NCI-H128 (cell line): ENCODE data around the gene EARS2.
"Not testable (repeated sequence)": the region's sequence is repeated elsewhere in the genome, so short reads cannot be mapped to it uniquely, and the experiment has no call there.

Experiments
- DNase-seq: peaks from one replicate; lab custom pipeline; 2025; ENCODE audit not compliant: unreplicated experiment; lab: John Stamatoyannopoulos, UW

Gene EARS2

GRCh38 chr16:23556881-23557778 is at the start of gene EARS2, which contains the start of gene UBFD1:
TSS of gene EARS2 (minus strand) at chr16:23557350. CDS start at chr16:23557343, 7 bp downstream.
TSS of gene UBFD1 (plus strand) at chr16:23557727. CDS start at chr16:23557743, 16 bp downstream.
- peak; percentile 84 for DNase-seq

GRCh38 chr16:23597003-23597756 is 40.0 kb upstream of the EARS2 start:
- no peak for DNase-seq

GRCh38 chr16:23595951-23596720 is 39.0 kb upstream of the EARS2 start, which contains the start of gene NDUFAB1:
TSS of gene NDUFAB1 (minus strand) at chr16:23596316. CDS start at chr16:23596290, 26 bp downstream.
- peak; percentile 32 for DNase-seq

- no peak for DNase-seq
Measured at GRCh38 chr16:23595246-23595950, 38.2 kb upstream of the EARS2 start.

- no peak for DNase-seq
Measured at GRCh38 chr16:23594186-23594585, 37.0 kb upstream of the EARS2 start.

- no peak for DNase-seq
Measured at GRCh38 chr16:23590181-23590580, 33.0 kb upstream of the EARS2 start.

GRCh38 chr16:23587726-23588125 is 30.6 kb upstream of the EARS2 start:
- no peak for DNase-seq

- DNase-seq, result no peak
Measured at GRCh38 chr16:23584186-23585076, 27.3 kb upstream of the EARS2 start.

GRCh38 chr16:23583271-23583670 is 26.1 kb upstream of the EARS2 start:
- not testable (repeated sequence) for DNase-seq

GRCh38 chr16:23581764-23582163 is 24.6 kb upstream of the EARS2 start:
- DNase-seq, result no peak

GRCh38 chr16:23580391-23580790 is 23.2 kb upstream of the EARS2 start:
- DNase-seq, result no peak

GRCh38 chr16:23579371-23579770 is 22.2 kb upstream of the EARS2 start:
- DNase-seq, result no peak

- DNase-seq, result no peak
Measured at GRCh38 chr16:23578101-23578830, 21.1 kb upstream of the EARS2 start.

GRCh38 chr16:23577493-23577892 is 20.3 kb upstream of the EARS2 start:
- DNase-seq, result no peak

- no peak for DNase-seq
Measured at GRCh38 chr16:23575834-23576233, 18.7 kb upstream of the EARS2 start.

- DNase-seq, result no peak
Measured at GRCh38 chr16:23573817-23574216, 16.7 kb upstream of the EARS2 start.

GRCh38 chr16:23572394-23572793 is 15.2 kb upstream of the EARS2 start:
- DNase-seq, result no peak

- DNase-seq, result no peak
Measured at GRCh38 chr16:23571895-23572294, 14.7 kb upstream of the EARS2 start.
